DOHH2 (cell line): ENCODE measurements around the gene C1QTNF8.

Experiments
- H3F3A ChIP-seq: fragments of 200-600 bp; sonication (generic), shearing (Covaris generic); 2 replicates; pipeline ENCODE4 v1.6.0; 2016; ENCODE audit warnings: antibody characterized with exemption, mild to moderate bottlenecking; ENCODE audit not compliant: control insufficient read depth, insufficient read depth
- H3K27ac ChIP-seq: fragments of 200-600 bp; sonication (generic); 2 replicates; pipeline ENCODE4 v1.5.1; 2014; ENCODE audit warnings: low read depth, mild to moderate bottlenecking, low read length, moderate library complexity
- H3K27me3 ChIP-seq: fragments of 200-600 bp; sonication (generic); 2 replicates; pipeline ENCODE4 v1.6.1; 2014; ENCODE audit warnings: mild to moderate bottlenecking, low read length, mixed read lengths; ENCODE audit not compliant: control insufficient read depth
- H3K36me3 ChIP-seq: fragments of 200-600 bp; sonication (generic); 2 replicates; pipeline ENCODE4 v1.6.1; 2014; ENCODE audit warnings: mild to moderate bottlenecking, low read length, moderate library complexity, mixed read lengths; ENCODE audit not compliant: control insufficient read depth
- H3K4me1 ChIP-seq: fragments of 200-600 bp; sonication (generic); 2 replicates; pipeline ENCODE4 v1.6.1; 2014; ENCODE audit warnings: mild to moderate bottlenecking, low read length, mixed read lengths; ENCODE audit not compliant: control insufficient read depth
- H3K4me2 ChIP-seq: fragments of 200-600 bp; sonication (generic); 2 replicates; pipeline ENCODE4 v1.6.0; 2014; ENCODE audit warnings: mild to moderate bottlenecking, low read length, moderate library complexity
- H3K4me3 ChIP-seq: fragments of 200-600 bp; sonication (generic); 2 replicates; pipeline ENCODE4 v1.5.1; 2014; ENCODE audit warnings: mild to moderate bottlenecking, low read length, mixed read lengths
- H3K79me2 ChIP-seq: fragments of 200-600 bp; sonication (generic); 2 replicates; pipeline ENCODE4 v1.6.1; 2014; ENCODE audit warnings: mild to moderate bottlenecking, low read length, mixed read lengths; ENCODE audit not compliant: control insufficient read depth
- H3K9me2 ChIP-seq: fragments of 200-600 bp; sonication (generic); replicated peaks from 2 replicates; pipeline ENCODE4 v1.6.1; 2014; ENCODE audit warnings: mild to moderate bottlenecking, low read length, mixed read lengths; ENCODE audit not compliant: control insufficient read depth
- H3K9me3 ChIP-seq: fragments of 200-600 bp; sonication (generic); 2 replicates; pipeline ENCODE4 v1.6.1; 2014; ENCODE audit warnings: antibody characterized with exemption, low read length, mixed read lengths; ENCODE audit not compliant: control insufficient read depth, insufficient read depth
- H4K20me1 ChIP-seq: fragments of 200-600 bp; sonication (generic); 2 replicates; pipeline ENCODE4 v1.6.0; 2014; ENCODE audit warnings: low read depth, mild to moderate bottlenecking, antibody characterized with exemption, low read length, moderate library complexity; ENCODE audit not compliant: control insufficient read depth, insufficient read depth
- CTCF ChIP-seq: fragments of 200-600 bp; sonication (generic); IDR thresholded peaks from one replicate; pipeline ENCODE4 v1.5.1; 2014; ENCODE audit warnings: antibody characterized with exemption, mild to moderate bottlenecking, low read depth, low read length; ENCODE audit not compliant: poor library complexity, severe bottlenecking
- EZH2phosphoT487 ChIP-seq: fragments of 200-600 bp; sonication (generic); IDR thresholded peaks from 2 replicates; pipeline ENCODE4 v1.6.1; 2017; ENCODE audit warnings: borderline replicate concordance, mild to moderate bottlenecking, antibody characterized with exemption, low read length, moderate library complexity, mixed read lengths

The C1QTNF8 gene

GRCh38 chr16:1124795-1125194, 28.8 kb upstream of the C1QTNF8 start:
- H3K9me3 ChIP-seq, result no peaks in the 10 kb centered on the region
- no peaks in the 10 kb centered on the region for H3K27me3 ChIP-seq
- no peaks in the 10 kb centered on the region for H3F3A ChIP-seq
- no peak overlapping the region for H3K4me3 ChIP-seq
- no peaks in the 10 kb centered on the region for H3K36me3 ChIP-seq
- no peaks in the 10 kb centered on the region for H3K79me2 ChIP-seq
- H3K4me2 ChIP-seq, result no peak overlapping the region
- TF ChIP-seq CTCF, result no peak
- no peak for TF ChIP-seq EZH2phosphoT487
- H4K20me1 ChIP-seq, result no peaks in the 10 kb centered on the region; the same call in 1 of the 2 replicates
- no peak overlapping the region for H3K27ac ChIP-seq
- H3K4me1 ChIP-seq, result peaks cover 8% of the 10 kb centered on the region
- no peaks in the 10 kb centered on the region for H3K9me2 ChIP-seq

- Histone ChIP-seq H3K27ac (no peak overlapping the region), H3K27me3 (no peaks in the 10 kb centered on the region), H3F3A (no peaks in the 10 kb centered on the region), H3K79me2 (no peaks in the 10 kb centered on the region), H4K20me1 (no peaks in the 10 kb centered on the region; the same call in 1 of the 2 replicates), H3K36me3 (no peaks in the 10 kb centered on the region), H3K9me3 (no peaks in the 10 kb centered on the region), H3K4me1 (peaks cover 12% of the 10 kb centered on the region), H3K9me2 (no peaks in the 10 kb centered on the region), H3K4me2 (no peak overlapping the region), H3K4me3 (no peak overlapping the region)
- TF ChIP-seq CTCF (no peak), EZH2phosphoT487 (no peak)
These were observed 28.2 kb upstream of the C1QTNF8 start for GRCh38 chr16:1124291-1124690.

GRCh38 chr16:1123525-1124230, 27.6 kb upstream of the C1QTNF8 start:
- Histone ChIP-seq H3K9me3 (no peaks in the 10 kb centered on the region), H3K79me2 (no peaks in the 10 kb centered on the region), H3K9me2 (no peaks in the 10 kb centered on the region), H3K4me2 (no peak overlapping the region), H3K4me3 (no peak overlapping the region), H3K36me3 (no peaks in the 10 kb centered on the region), H4K20me1 (no peaks in the 10 kb centered on the region; the same call in 1 of the 2 replicates), H3K27me3 (no peaks in the 10 kb centered on the region), H3K27ac (no peak overlapping the region), H3K4me1 (peaks cover 12% of the 10 kb centered on the region), H3F3A (no peaks in the 10 kb centered on the region)
- no peak for TF ChIP-seq CTCF
- no peak for TF ChIP-seq EZH2phosphoT487
